ENCODE results near the gene GAD1.

DNA sequence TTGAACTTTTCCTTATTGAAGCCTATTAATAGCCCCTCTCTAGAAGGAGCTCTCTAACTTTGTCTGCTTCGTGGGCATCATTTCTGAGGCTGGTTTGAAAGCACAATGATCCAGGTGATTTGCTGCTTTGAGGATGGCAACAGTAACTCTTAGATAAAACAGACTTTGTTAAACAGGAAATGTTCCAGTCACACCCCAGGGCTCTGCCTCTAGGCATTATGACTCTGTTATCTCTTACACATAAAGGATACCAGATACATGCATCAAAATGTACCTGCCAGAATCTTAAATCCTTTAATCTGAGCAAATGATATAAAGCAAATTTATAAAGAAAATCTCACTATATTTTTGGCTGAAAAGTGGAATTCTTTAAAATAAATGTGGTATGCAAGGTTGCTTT lies 52.3 kb downstream of the GAD1 start:
- no peak for TF ChIP-seq CTCF (conservative IDR thresholded peaks at IDR 0.05; ENCODE audit: low read length)
- TF ChIP-seq EZH2phosphoT487 (IDR thresholded peaks at IDR 0.05; ENCODE audit: borderline replicate concordance), result no peak
